Naive thymus-derived CD4-positive, alpha-beta T cell (primary cell): ENCODE results near the gene ZNF76. TPM values are rescaled to one million over a fixed set of nuclear protein-coding genes. Genes with fewer than 3 reads are reported as not detected.

ENCODE experiments used
- ATAC-seq: fragments of 150-1000 bp; cut with Tn5 transposase; 2 replicates; pipeline ENCODE4 v1.10.0; 2021; ENCODE audit warnings: mild to moderate bottlenecking, moderate library complexity
- CTCF ChIA-PET: fragments of 350-600 bp; sonication (Branson Sonifier 250); formaldehyde crosslinking; loops from one replicate; lab custom pipeline; 2021; ENCODE audit warnings: antibody characterized with exemption; lab: Charles Lee
- POLR2A ChIA-PET: fragments of 350-600 bp; sonication (Branson Sonifier 250); formaldehyde crosslinking; loops from one replicate; lab custom pipeline; 2021; ENCODE audit warnings: antibody characterized with exemption, inconsistent platforms; lab: Charles Lee
- DNase-seq, 9 donors: peaks; one replicate each; pipeline versions ENCODE4 v3.0.0 to v3.0.0-alpha.2; 2020 to 2022; ENCODE audit warnings: mixed read lengths in 1 of 9
- H3K27ac ChIP-seq: one replicate; pipeline ENCODE4 v1.7.0; 2013; ENCODE audit warnings: mild to moderate bottlenecking, low read depth, low read length, moderate library complexity
- H3K27me3 ChIP-seq, 2 donors: one replicate each; pipeline ENCODE4 v1.7.0; 2013; ENCODE audit warnings: low read length in 2 of 2, mild to moderate bottlenecking in 2 of 2, moderate library complexity in 2 of 2; ENCODE audit not compliant: control insufficient read depth in 2 of 2, insufficient read depth in 2 of 2
- H3K36me3 ChIP-seq, 3 experiments: 1 replicate in 2 of 3; 2 replicates in 1 of 3; pipeline ENCODE4 v1.7.0; 2013; ENCODE audit warnings: low read length in 3 of 3, mild to moderate bottlenecking in 3 of 3, moderate library complexity in 1 of 3; ENCODE audit not compliant: insufficient read depth in 3 of 3, control insufficient read depth in 2 of 3
- H3K4me1 ChIP-seq, 2 donors: one replicate each; pipeline ENCODE4 v1.7.0; 2013; ENCODE audit warnings: low read length in 2 of 2, mild to moderate bottlenecking in 2 of 2, moderate library complexity in 1 of 2; ENCODE audit not compliant: control insufficient read depth in 2 of 2, insufficient read depth in 2 of 2
- H3K4me3 ChIP-seq: 2 replicates; pipeline ENCODE4 v1.7.0; 2013; ENCODE audit warnings: mild to moderate bottlenecking, low read length
- H3K9me3 ChIP-seq, 3 experiments: 1 replicate in 2 of 3; 2 replicates in 1 of 3; pipeline ENCODE4 v1.7.0; 2013; ENCODE audit warnings: low read length in 3 of 3; ENCODE audit not compliant: control insufficient read depth in 2 of 3
- H3K27ac Mint-ChIP-seq, 9 donors: one replicate each; pipeline ENCODE4 v1.8.0; 2020 to 2022; ENCODE audit warnings: mixed read lengths in 9 of 9, mild to moderate bottlenecking in 8 of 9, moderate library complexity in 5 of 9, inconsistent platforms in 2 of 9
- H3K27me3 Mint-ChIP-seq, 5 donors: one replicate each; pipeline ENCODE4 v1.8.0; 2021 to 2022; ENCODE audit warnings: mixed read lengths in 5 of 5, mild to moderate bottlenecking in 1 of 5
- H3K36me3 Mint-ChIP-seq, 5 donors: one replicate each; pipeline ENCODE4 v1.8.0; 2020 to 2022; ENCODE audit warnings: mixed read lengths in 5 of 5, mild to moderate bottlenecking in 3 of 5, inconsistent platforms in 1 of 5
- H3K4me1 Mint-ChIP-seq, 7 donors: one replicate each; pipeline ENCODE4 v1.8.0; 2020 to 2022; ENCODE audit warnings: mixed read lengths in 7 of 7, mild to moderate bottlenecking in 3 of 7, inconsistent platforms in 1 of 7
- H3K4me3 Mint-ChIP-seq, 10 donors: one replicate each; pipeline ENCODE4 v1.8.0; 2020 to 2022; ENCODE audit warnings: mild to moderate bottlenecking in 10 of 10, mixed read lengths in 10 of 10, moderate library complexity in 6 of 10, inconsistent platforms in 2 of 10
- H3K9me3 Mint-ChIP-seq, 11 donors: one replicate each; pipeline ENCODE4 v1.8.0; 2020 to 2022; ENCODE audit warnings: mixed read lengths in 11 of 11, mild to moderate bottlenecking in 4 of 11, inconsistent platforms in 1 of 11, moderate library complexity in 1 of 11
- intact Hi-C, 2 donors: fragments of 100-400 bp; cut with micrococcal nuclease; formaldehyde crosslinking; loops; one replicate each; pipeline ENCODE4 v1.15.1; 2023
- polyA plus RNA-seq, 2 donors: library from polyadenylated mRNA; unstranded; fragments of 300-500 nt; fragmentation: Illumina TruSeq; gene quantifications; one replicate each; pipeline ENCODE4 v1.2.3, GENCODE V29; 2021
- total RNA-seq, 6 experiments: library from RNA in 5 of 6; stranded (reverse) in 5 of 6; gene quantifications; 1 replicate in 5 of 6; 2 replicates in 1 of 6; pipeline ENCODE4 v1.2.3 and lab custom pipeline; 2021 to 2026

Gene ZNF76
- total and polyA plus RNA-seq, 7 experiments from 2014 or later: 20.6 to 110 (median 76.1) TPM

DNA sequence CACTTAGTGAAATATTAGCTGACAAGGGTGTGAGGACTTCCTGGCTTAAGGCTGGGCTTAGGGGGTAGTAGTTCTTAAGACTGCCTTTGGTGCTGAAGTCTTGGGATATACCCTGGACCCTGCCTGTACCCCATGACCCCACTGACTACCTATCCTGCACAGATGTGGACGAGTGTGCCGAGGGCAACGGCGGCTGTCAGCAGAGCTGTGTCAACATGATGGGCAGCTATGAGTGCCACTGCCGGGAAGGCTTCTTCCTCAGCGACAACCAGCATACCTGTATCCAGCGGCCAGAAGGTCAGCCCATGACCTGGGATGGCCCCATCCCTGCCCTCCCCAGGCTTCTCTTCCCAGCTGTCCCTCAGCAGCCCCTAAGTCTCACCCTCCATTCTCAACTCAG lies 28.0 kb upstream of the ZNF76 start:
- Mint-ChIP-seq H3K9me3 (peaks cover 0 to 5% (median 1%) of the 10 kb centered on the region in 11 donors), H3K36me3 (peaks cover 0 to 13% (median 8%) of the 10 kb centered on the region in 5 donors), H3K4me1 (peaks cover 0 to 6% (median 0%) of the 10 kb centered on the region in 7 donors), H3K27me3 (no peaks in the 10 kb centered on the region), H3K27ac (no peak overlapping the region), H3K4me3 (no peak overlapping the region)
- ChIA-PET CTCF (interaction anchor here (1.1 to 1.5 kb wide), 2 partner anchors 10 to 26 kb away, joined by 3 to 5 read pairs; no protein-coding TSS in a partner anchor), POLR2A (interaction anchor here (0.6 kb wide), 1 partner anchor 864 kb away, joined by 3 read pairs; no protein-coding TSS in a partner anchor)
- no peak overlapping the region for H3K27ac ChIP-seq
- no peaks in the 10 kb centered on the region for H3K4me1 ChIP-seq
- no peaks in the 10 kb centered on the region for H3K27me3 ChIP-seq
- no peaks in the 10 kb centered on the region for H3K9me3 ChIP-seq
- no peak overlapping the region for H3K4me3 ChIP-seq
- DNase-seq: no peak
- intact Hi-C loops: no loop called here
- no peak for ATAC-seq
- no peaks in the 10 kb centered on the region for H3K36me3 ChIP-seq

DNA sequence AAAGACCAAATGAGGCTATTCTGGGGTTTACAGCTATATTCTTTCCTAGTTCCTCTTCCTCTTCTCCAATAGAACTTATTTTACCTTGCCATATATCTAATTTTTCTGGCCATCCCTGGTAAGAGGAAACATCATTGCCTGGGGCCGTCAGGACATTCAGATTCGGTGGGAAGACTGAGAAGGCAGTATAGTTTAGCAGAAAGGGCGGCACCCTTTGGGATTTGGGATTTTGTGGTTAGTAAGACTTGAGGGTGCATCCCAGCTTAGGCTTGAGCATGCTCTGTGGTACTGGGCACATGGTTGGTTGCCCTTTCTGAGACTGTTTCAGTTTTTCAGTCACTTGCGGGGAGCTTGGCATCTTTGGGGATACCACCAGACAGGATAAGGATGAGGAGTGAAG lies 24.6 kb upstream of the ZNF76 start:
- H3K4me1 Mint-ChIP-seq: peaks cover 0 to 6% (median 0%) of the 10 kb centered on the region in 7 donors
- Histone ChIP-seq H3K9me3 (no peaks in the 10 kb centered on the region), H3K27me3 (no peaks in the 10 kb centered on the region), H3K36me3 (no peaks in the 10 kb centered on the region), H3K4me1 (no peaks in the 10 kb centered on the region), H3K27ac (no peak overlapping the region), H3K4me3 (no peak overlapping the region)
- intact Hi-C loops: no loop called here
- POLR2A ChIA-PET: no interaction called here
- CTCF ChIA-PET: no interaction called here
- H3K9me3 Mint-ChIP-seq: peaks cover 0 to 5% (median 1%) of the 10 kb centered on the region in 11 donors
- no peak overlapping the region for H3K4me3 Mint-ChIP-seq
- H3K36me3 Mint-ChIP-seq: peaks cover 0 to 15% (median 8%) of the 10 kb centered on the region in 5 donors
- peaks cover 0 to 6% (median 0%) of the 10 kb centered on the region in 5 donors for H3K27me3 Mint-ChIP-seq
- ATAC-seq: no peak
- H3K27ac Mint-ChIP-seq: no peak overlapping the region
- DNase-seq: no peak

DNA sequence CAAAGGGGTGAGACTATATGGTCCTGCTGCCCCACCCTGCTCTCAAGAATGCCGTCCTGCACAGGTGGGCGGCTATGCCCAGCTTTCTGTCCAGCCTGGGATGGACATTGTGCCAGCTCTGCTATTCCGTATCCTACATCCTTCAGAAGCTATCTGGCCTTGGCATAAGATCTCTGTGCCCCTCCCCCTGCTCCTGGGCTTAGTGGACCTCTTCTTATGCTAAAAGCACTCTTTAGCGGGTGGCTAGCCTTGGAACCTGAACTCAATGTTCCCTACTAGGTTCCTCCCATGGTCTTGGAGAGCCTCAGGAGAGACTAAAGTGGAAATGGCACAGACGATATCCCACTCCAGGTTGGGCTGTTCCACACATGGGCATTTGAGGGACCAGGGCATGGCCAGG lies 23.3 kb upstream of the ZNF76 start:
- no peak overlapping the region for H3K27ac Mint-ChIP-seq
- H3K4me1 ChIP-seq: no peaks in the 10 kb centered on the region
- no peaks in the 10 kb centered on the region for H3K36me3 ChIP-seq
- H3K27me3 Mint-ChIP-seq: peaks cover 0 to 6% (median 0%) of the 10 kb centered on the region in 5 donors
- intact Hi-C loops: no loop called here
- ATAC-seq: no peak
- peaks cover 2 to 6% (median 4%) of the 10 kb centered on the region in 7 donors for H3K4me1 Mint-ChIP-seq
- H3K27me3 ChIP-seq: no peaks in the 10 kb centered on the region
- H3K36me3 Mint-ChIP-seq: peaks cover 0 to 18% (median 8%) of the 10 kb centered on the region in 5 donors
- no peak overlapping the region for H3K4me3 Mint-ChIP-seq
- H3K9me3 ChIP-seq: no peaks in the 10 kb centered on the region
- ChIA-PET CTCF (no interaction called here), POLR2A (interaction anchor here (0.5 kb wide), 1 partner anchor 333 kb away, joined by 3 read pairs; no protein-coding TSS in a partner anchor)
- H3K4me3 ChIP-seq: no peak overlapping the region
- DNase-seq: no peak
- no peak overlapping the region for H3K27ac ChIP-seq
- peaks cover 0 to 5% (median 1%) of the 10 kb centered on the region in 11 donors for H3K9me3 Mint-ChIP-seq

DNA sequence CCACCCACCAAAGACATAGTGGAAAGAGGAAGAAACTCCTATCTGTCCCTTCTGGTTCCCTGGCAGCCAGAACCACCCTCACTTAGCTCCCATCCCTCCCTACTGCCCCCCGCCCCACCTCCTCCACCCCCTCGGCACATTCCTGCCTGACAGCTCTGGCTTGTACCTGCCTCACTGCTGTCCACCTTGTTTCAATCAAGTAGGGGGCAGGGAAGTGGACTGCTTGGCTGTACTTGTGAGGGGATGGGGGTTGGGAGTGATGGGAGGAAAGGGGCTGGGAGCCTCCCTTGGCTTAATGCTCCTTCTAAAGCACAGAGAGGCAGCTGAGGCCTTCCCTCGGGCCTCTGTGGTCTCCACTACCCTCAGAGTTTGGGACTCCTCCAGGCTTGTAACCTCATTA lies 22.1 kb upstream of the ZNF76 start:
- H3K4me1 Mint-ChIP-seq: peaks cover 1 to 6% (median 4%) of the 10 kb centered on the region in 7 donors
- H3K4me1 ChIP-seq: no peaks in the 10 kb centered on the region
- peaks cover 0 to 5% (median 1%) of the 10 kb centered on the region in 11 donors for H3K9me3 Mint-ChIP-seq
- intact Hi-C loops: no loop called here
- H3K27ac Mint-ChIP-seq: no peak overlapping the region
- ATAC-seq (no peak), DNase-seq (no peak)
- no peak overlapping the region for H3K4me3 Mint-ChIP-seq
- H3K27me3 ChIP-seq: no peaks in the 10 kb centered on the region
- ChIA-PET POLR2A (no interaction called here), CTCF (no interaction called here)
- H3K36me3 ChIP-seq: no peaks in the 10 kb centered on the region
- H3K36me3 Mint-ChIP-seq: peaks cover 0 to 18% (median 8%) of the 10 kb centered on the region in 5 donors
- H3K27ac ChIP-seq: no peak overlapping the region
- peaks cover 0 to 6% (median 0%) of the 10 kb centered on the region in 5 donors for H3K27me3 Mint-ChIP-seq
- no peaks in the 10 kb centered on the region for H3K9me3 ChIP-seq
- no peak overlapping the region for H3K4me3 ChIP-seq

DNA sequence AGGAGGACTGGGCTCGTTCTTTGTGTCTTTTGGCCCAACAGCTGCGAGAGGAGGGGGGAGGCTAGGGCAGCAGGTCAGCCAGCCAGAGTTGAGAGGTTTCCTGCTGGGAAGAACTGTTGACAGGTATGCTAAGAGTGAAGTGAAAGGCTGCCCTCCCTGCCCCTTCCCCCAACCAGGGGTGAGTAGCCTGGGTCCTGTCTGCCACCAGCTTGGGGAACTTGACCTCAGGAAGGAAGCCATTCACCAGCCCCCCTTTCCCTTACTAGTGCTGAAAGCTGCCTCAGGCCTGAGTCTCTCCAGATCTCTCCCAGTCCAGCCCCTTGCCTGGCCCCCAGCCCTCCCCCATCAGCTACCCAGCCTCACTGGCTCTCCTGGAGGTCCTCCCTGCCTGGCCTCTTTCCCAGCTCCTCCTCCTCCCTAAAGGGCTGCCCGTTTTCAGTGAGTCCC lies 20.7 kb upstream of the ZNF76 start:
- H3K4me1 Mint-ChIP-seq: peaks cover 1 to 6% (median 4%) of the 10 kb centered on the region in 7 donors
- Histone ChIP-seq H3K4me3 (no peak overlapping the region), H3K9me3 (no peaks in the 10 kb centered on the region), H3K27me3 (no peaks in the 10 kb centered on the region), H3K4me1 (no peaks in the 10 kb centered on the region), H3K36me3 (no peaks in the 10 kb centered on the region), H3K27ac (no peak overlapping the region)
- ATAC-seq (no peak), DNase-seq (no peak)
- intact Hi-C loops: no loop called here
- ChIA-PET CTCF (interaction anchor here (0.6 kb wide), 1 partner anchor 66 kb away, joined by 5 read pairs; no protein-coding TSS in a partner anchor), POLR2A (no interaction called here)
- no peak overlapping the region for H3K4me3 Mint-ChIP-seq
- H3K36me3 Mint-ChIP-seq: peaks cover 0 to 14% (median 5%) of the 10 kb centered on the region in 5 donors
- no peak overlapping the region for H3K27ac Mint-ChIP-seq
- peaks cover 0 to 6% (median 0%) of the 10 kb centered on the region in 5 donors for H3K27me3 Mint-ChIP-seq
- peaks cover 0 to 5% (median 1%) of the 10 kb centered on the region in 11 donors for H3K9me3 Mint-ChIP-seq

DNA sequence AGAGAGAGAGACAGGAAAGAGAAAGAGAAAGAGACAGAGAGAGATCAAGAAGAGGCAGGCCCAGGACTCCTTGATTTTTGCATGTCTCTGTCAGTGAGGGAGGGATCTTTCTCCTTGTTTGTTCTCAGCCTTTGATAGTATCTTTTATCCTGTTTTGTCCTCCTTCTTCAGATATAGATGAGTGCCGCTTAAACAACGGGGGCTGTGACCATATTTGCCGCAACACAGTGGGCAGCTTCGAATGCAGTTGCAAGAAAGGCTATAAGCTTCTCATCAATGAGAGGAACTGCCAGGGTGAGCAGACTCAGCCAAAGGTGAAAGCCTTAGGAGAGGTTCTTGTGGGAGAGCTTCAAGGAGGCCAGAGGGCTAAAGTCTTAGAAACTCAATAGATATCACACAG lies 20.0 kb upstream of the ZNF76 start:
- POLR2A ChIA-PET: interaction anchor here (1.0 kb wide), 1 partner anchor 19 kb away, joined by 5 read pairs; the partner anchor contains the start of gene ZNF76
- CTCF ChIA-PET: interaction anchor here (1.1 to 2.1 kb wide), 3 partner anchors 29 to 777 kb away, joined by 4 to 6 read pairs (median 6); no protein-coding TSS in a partner anchor
- H3K9me3 ChIP-seq: no peaks in the 10 kb centered on the region
- no peak overlapping the region for H3K4me3 Mint-ChIP-seq
- H3K36me3 Mint-ChIP-seq: peaks cover 0 to 17% (median 6%) of the 10 kb centered on the region in 5 donors
- no peak overlapping the region for H3K27ac ChIP-seq
- H3K4me3 ChIP-seq: no peak overlapping the region
- H3K27me3 ChIP-seq: no peaks in the 10 kb centered on the region
- DNase-seq (no peak), ATAC-seq (no peak)
- intact Hi-C loops: no loop called here
- peaks cover 0 to 4% (median 0%) of the 10 kb centered on the region in 3 experiments for H3K36me3 ChIP-seq
- no peaks in the 10 kb centered on the region for H3K4me1 ChIP-seq
- H3K27me3 Mint-ChIP-seq: peaks cover 0 to 6% (median 0%) of the 10 kb centered on the region in 5 donors
- H3K27ac Mint-ChIP-seq: no peak overlapping the region
- H3K9me3 Mint-ChIP-seq: peaks cover 0 to 5% (median 1%) of the 10 kb centered on the region in 11 donors
- H3K4me1 Mint-ChIP-seq: peaks cover 1 to 6% (median 4%) of the 10 kb centered on the region in 7 donors
